GM21529 (cell line): ENCODE measurements around the gene S100A16.

Experiments used
- ATAC-seq: cut with Tn5 transposase; IDR thresholded peaks from one replicate; pipeline ENCODE4 v1.9.1; 2021; ENCODE audit not compliant: unreplicated experiment

S100A16 gene

GRCh38 chr1:153638261-153638660, 25.3 kb upstream of the S100A16 start:
- no peak for ATAC-seq

GRCh38 chr1:153636312-153636711, 23.4 kb upstream of the S100A16 start:
- ATAC-seq = no peak

GRCh38 chr1:153635872-153636271, 22.9 kb upstream of the S100A16 start:
- ATAC-seq = no peak

DNA sequence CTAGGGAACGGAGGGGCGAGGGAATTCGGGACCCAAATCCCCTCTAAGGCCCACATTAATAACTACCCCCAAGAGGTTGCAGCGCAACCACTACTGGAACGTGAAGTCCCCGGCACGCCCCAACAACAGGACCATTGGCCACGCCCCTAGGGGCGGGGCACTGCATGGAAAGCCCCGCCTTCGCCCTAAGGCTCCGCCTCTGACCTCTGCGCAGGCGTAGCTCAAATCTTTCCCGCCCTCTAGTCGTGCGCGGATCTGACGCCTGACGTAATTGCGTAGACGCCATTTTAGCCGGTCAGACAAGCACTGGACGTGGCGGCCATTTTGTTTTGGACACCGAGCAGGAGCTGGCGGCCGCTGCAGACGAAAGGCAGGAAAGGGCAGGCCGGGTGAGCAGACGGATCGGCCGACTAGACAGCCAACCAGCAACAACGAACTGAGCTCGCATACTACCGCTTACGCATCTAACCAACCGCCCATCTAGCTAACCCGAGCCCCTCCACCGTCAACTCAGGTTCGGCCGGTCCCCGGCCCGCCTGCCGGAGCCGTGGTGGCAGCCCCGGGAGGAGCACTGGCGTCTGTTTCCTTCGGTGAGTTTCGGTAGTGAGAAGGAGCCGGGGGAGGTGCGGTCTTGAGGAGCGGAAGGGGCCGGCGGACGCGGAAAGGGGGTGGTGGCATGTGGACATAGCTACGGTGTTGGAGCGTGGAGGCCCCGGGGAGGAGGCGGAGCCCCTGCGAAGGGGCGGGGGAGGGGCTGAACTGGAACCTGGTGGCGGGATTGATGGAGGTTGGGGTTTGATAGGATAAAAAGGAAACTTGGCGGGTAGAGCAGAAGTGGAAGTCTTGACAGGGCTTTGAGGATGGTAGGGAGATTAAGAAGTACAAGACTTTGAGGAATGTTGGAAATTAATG, 21.1 kb upstream of the S100A16 start, which contains the start of gene CHTOP:
CHTOP (plus strand) TSS at position 313 of the 912 bp plus-strand sequence. CDS start 2,523 bp downstream, outside the sequence.
- ATAC-seq = peak; percentile 86

DNA sequence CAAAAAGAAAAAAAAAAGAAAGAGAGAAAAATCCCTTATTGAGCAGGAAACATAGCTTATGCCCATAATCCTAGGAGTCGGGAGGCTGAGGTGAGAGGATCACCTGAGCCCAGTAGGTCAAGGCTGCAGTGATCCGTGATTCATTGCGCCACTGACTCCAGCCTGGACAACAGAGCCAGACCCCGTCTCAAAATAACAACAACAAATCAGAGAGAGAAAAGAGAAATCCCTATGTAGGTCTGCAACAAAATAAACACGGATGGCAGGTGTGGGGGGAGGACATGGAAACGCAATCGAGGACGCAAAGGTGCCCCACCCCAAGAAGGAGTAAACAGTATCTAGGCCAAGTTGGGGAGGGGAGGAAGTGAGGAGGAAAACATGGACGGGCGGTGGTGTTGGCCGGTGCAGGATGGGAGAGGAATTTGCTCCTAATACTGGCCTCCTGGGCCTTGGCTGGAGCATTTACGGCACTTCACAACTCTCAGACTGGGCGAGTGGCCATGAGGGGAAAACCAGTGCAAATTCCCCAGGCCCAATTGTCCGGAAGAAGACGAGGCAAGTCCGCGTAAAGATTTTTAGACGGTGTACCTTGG, 20.3 kb upstream of the S100A16 start:
- ATAC-seq = no peak

- no peak for ATAC-seq
Observed at GRCh38 chr1:153631047-153632022, 18.4 kb upstream of the S100A16 start.

DNA sequence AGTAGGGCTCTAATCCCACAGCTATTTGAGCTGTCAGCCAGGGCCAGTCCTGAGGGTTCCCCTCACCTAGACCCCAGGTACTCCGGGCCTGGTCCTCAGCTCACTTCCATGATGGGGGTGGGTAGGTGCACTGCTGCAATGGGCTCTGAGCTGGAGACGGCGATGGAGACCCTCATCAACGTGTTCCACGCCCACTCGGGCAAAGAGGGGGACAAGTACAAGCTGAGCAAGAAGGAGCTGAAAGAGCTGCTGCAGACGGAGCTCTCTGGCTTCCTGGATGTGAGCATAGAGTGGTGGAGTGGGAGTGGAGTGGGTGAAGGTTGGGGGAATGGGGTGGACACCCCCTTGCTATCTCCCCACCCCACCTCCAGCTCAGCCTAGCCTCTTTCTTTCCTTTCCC, 17.4 kb upstream of the S100A16 start:
- no peak for ATAC-seq

DNA sequence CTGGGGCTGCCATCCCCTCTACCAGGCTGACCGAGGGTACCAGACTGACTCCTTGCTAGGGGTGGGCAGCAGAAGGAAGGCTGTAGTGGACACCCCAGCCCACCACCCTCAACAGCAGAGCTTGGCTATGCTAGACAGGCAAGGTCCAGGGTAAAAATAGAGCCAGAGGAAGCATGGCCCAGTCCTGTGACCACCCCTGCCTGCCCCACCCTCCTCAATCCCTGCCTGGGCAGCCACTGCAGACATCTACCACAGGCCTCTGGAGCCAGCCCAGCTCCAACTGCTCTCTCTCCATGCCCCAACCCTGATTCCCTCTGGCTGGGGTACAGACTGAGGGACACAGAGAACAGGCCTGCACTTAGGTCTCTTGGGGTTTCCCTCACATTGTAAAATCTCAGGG, 17.0 kb upstream of the S100A16 start:
- ATAC-seq = no peak

DNA sequence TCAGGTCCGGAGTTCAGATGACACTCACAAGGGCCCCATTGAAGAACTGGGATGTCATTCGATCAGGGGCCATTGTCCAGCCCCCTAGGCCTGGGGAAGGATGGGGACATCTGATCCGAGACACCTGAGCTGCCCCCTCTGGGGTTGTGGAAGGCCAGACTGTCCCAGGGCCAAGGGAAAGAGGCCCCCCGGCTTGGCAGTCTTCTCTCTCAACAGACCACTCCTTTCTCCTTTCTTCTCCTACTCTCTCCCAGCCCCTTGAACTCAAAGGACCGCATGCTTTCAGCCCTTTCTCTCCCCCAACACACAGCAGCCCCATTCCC, 16.4 kb upstream of the S100A16 start:
- ATAC-seq = no peak

GRCh38 chr1:153628638-153629342, 15.9 kb upstream of the S100A16 start:
- no peak for ATAC-seq

DNA sequence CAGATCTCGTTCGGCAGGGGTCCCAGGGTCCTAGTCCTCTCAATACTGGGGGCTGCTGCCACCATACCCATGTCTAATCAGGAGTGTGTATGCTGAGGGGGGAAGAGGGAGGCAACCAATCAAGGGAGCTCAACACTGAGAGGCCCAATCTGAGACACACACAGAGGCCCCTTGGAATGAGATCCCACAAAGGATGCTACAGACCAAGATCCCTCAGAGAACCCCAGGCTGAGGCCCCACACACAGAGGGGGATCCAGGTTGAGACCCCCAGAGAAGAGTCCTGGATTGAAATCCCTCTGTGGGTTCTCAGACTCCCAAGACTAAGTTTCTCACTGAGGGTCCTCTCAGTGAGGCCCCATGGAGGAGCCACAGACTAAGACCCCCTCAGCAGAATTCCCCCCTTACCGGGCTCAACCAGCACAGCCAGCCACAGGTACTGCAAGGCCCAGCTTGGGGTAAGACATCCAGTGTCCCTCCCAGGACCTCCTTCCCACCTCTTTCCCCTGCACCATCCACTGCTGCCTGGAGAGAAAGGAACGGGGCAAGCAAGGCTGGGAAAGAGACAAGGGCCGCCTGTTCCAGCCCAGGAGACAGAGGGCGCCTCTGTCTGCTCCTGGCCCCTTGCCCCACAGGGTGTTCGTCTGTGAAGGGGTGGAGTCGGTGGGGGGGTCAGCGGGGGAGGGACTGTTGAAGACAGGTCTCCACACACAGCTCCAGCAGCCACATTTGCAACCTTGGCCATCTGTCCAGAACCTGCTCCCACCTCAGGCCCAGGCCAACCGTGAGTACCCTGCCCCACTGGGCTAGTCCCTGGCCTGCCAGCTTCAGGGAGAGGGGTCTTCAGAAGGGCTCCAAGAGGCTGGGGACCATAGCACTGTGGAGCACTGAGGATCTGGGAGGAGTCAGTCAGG, 15.0 kb upstream of the S100A16 start, which contains the start of gene S100A1:
S100A1 (plus strand) TSS at position 720 of the 912 bp plus-strand sequence. CDS start 2,088 bp downstream, outside the sequence.
- ATAC-seq = no peak

DNA sequence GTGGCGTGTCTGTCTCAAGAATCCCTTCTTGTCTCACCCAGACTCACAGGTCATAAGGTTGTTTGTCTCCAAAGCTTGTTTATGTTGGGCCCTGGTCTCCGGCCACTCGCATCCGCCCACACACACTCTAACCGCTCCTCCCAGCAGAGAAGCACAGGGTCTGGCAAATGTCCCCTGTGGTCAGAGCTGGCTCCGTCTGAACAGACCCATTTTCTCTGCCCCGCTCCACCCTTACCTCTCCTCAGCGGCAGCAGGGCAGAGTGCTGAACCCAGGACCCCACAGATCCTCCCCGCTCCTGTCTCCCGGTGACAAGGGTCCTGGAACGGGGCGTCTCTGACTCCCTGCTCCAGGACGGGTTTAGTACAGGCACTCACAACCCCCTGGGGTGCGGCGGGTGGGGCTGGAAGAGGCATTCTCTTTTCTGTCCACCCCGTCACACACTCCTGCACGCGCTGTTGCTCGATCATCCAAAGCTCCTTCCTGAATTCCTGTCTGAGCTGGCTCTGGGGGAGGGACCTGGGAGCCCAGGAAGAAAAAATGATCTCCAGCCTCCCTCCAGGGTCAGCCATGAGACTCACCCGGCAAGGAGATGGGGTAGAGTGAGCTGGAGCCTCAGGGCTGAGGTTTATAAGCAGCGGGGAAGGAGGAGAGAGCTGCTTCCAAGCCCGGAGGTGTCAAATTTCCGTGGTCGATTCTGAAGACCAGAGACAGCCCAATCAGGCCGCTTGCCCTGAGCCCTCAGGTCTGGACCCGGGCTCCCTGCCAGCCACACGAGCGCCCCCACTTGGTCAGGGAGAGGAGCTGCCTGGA, 14.2 kb upstream of the S100A16 start, which contains the start of gene S100A13:
S100A13 (minus strand) TSS at position 602 of the 811 bp plus-strand sequence. CDS start 1,033 bp downstream, outside the sequence.
- ATAC-seq = no peak

DNA sequence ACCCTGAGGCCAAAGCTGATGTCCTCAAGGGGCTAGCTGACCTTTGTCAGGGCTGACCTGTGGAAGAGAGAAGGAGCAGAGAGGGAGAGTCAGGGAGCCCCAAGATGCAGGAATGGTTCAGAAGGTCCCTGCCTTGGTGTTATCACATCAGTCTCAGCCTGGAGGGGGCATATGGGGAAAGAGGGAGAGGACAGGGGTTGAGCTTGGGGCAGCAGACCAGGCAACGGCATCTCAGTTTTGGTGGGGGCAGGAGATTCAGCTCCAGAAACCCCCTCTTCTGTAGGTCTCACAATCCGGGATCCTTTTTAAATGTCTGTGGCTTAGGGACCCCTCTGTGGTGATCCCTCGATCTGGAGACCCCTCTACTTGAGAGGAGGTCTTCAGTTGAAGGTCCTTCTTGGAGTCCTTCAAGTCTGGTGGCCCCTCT, 13.6 kb upstream of the S100A16 start:
- ATAC-seq = no peak

DNA sequence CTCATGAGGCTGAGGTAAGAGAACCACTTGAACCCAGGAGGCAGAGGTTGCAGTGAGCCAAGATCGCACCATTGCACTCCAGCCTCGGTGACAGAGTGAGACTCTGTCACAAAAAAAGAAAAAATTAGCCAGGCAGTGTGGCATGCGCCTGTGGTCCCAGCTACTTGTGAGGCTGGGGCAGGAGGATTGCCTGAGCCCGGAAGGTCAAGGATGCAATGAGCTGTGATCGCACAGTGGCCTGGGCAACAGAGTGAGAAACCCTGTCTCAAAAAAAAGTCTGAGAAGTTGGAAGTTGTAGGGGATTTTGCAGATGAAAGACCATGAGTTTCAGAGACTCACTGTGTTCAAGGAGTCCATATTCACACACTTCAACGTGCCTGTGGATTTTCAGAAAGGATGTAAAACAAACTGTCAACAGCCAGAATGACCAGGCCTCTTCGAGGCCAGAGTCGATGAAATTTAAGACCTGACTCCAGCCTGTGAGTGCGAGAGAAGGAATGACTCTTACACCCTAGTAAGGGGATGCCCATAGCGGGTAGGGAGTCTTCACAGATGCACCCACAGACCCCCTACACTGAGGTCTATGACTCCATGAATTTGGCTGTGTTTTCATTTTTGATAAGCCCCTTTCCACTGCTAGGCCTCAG, 12.2 kb upstream of the S100A16 start:
- ATAC-seq = no peak

DNA sequence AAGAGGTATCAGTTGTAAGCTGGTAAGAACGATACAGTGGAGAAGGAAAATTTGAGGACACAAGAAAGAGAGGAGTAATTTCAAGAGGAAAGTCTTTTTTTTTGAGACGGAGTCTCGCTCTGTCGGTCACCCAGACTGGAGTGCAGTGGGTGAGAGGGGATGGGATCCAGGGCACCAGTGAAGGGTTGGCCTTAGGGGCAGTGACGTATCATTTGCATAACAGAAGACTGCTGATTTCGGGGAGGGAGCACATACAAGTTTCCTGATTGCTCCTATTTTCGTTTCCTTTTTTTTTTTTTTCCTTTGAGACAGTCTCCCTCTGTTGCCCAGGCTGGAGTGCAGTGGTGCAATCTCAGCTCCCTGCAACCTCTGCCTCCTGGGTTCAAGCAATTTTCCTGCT, 10.2 kb upstream of the S100A16 start:
- no peak for ATAC-seq

DNA sequence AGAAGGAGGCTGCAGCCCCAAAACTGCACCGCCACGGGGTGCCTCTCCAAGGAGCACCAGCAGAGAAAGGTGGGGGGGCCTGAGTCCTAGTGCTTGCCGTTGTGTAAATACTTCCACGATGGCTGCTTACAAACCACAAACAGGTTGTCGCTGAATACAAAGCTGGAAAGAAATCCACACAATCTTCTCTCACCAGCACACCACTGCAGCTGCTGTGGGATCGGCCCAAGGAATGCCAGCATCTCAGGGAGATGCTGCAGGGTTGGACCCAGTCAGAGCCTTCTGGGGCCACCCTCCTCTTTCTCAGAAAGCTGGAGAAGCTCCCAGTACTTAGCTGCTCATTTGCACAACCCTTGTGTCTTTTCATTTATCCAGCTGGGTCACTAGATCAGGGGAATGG, 6.2 kb upstream of the S100A16 start:
- no peak for ATAC-seq

DNA sequence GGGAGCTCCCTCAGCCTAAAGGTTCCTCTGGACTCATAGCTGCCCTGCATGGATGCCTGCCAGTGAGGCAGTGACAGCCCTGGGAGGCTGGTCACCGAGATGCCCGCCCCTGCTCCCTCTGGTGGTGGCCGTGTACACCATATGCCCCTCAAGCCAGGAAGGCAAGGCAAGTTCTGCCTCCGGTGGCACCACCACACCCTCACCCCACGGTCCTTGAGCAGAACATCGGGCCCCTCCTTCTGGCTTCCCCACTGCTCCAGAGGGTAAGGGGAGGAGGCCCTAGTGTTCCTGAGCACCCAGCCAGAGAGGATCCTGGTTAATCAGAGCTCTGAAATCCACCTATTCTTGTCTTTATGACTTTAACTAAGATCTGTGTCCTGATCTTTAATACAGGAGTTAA, 4.7 kb upstream of the S100A16 start:
- no peak for ATAC-seq

DNA sequence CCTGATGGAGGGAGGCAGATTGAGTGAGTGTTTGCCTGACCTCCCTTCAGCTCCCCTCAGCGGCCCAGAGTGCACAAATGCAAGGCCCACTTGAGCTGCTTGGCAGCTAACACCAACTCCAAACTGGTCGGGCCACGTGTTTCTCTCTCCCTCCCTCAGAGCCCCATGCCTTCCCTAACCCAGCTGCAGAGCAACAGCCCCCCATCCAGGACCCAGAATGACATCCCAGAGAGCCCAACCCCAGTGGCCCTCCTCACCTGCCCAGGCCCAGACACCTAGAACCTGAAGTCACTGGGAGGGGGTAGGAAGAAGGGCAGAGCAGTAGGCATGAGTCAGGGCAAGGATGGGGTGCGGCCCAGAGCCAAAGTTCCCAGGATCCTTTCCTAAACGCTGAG, 4.0 kb upstream of the S100A16 start:
- ATAC-seq = no peak
